Measurements from ENCODE around the gene PKHD1. TPM values are rescaled to one million over a fixed set of nuclear protein-coding genes. Genes with fewer than 3 reads are reported as not detected.

Gene PKHD1
- total RNA-seq, 4 donors from 2014 or later: 0.53 to 0.83 (median 0.60) TPM

GRCh38 chr6:52104979-52105378 is 17.6 kb upstream of the PKHD1 start:
- TF ChIP-seq POLR2A (IDR thresholded peaks at IDR 0.05) (no peak), CTCF (IDR thresholded peaks at IDR 0.05) (no peak)
- no peaks in the 10 kb centered on the region for H3K27me3 ChIP-seq
- no peaks in the 10 kb centered on the region for H3K9me3 ChIP-seq

GRCh38 chr6:52103623-52104022 is 16.2 kb upstream of the PKHD1 start:
- no peak overlapping the region for H3K4me3 ChIP-seq
- no peak overlapping the region for H3K27ac ChIP-seq
- TF ChIP-seq POLR2A (IDR thresholded peaks at IDR 0.05) (no peak), CTCF (IDR thresholded peaks at IDR 0.05) (no peak)
- H3K36me3 ChIP-seq: no peaks in the 10 kb centered on the region
- no peak for DNase-seq
- H3K9me3 ChIP-seq: no peaks in the 10 kb centered on the region
- no peaks in the 10 kb centered on the region for H3K27me3 ChIP-seq
- no peaks in the 10 kb centered on the region for H3K4me1 ChIP-seq

More at GRCh38 chr6:52104979-52105378, 17.6 kb upstream of the PKHD1 start:
- H3K4me3 ChIP-seq: no peak overlapping the region
- no peak for DNase-seq
- H3K4me1 ChIP-seq: no peaks in the 10 kb centered on the region
- H3K27ac ChIP-seq: no peak overlapping the region
- H3K36me3 ChIP-seq: no peaks in the 10 kb centered on the region

GRCh38 chr6:52102405-52102804 is 15.0 kb upstream of the PKHD1 start:
- TF ChIP-seq POLR2A (IDR thresholded peaks at IDR 0.05): no peak
- TF ChIP-seq CTCF (IDR thresholded peaks at IDR 0.05): no peak
- H3K27ac ChIP-seq: no peak overlapping the region
- no peaks in the 10 kb centered on the region for H3K4me1 ChIP-seq
- no peak overlapping the region for H3K4me3 ChIP-seq
- no peaks in the 10 kb centered on the region for H3K9me3 ChIP-seq
- H3K27me3 ChIP-seq: no peaks in the 10 kb centered on the region
- no peaks in the 10 kb centered on the region for H3K36me3 ChIP-seq
- no peak for DNase-seq

GRCh38 chr6:52098721-52099120 is 11.3 kb upstream of the PKHD1 start:
- no peak overlapping the region for H3K27ac ChIP-seq
- no peaks in the 10 kb centered on the region for H3K27me3 ChIP-seq
- no peaks in the 10 kb centered on the region for H3K4me1 ChIP-seq
- no peak for DNase-seq
- no peaks in the 10 kb centered on the region for H3K36me3 ChIP-seq
- no peaks in the 10 kb centered on the region for H3K9me3 ChIP-seq
- peak in 1 of 6 experiments; percentile 13 for TF ChIP-seq CTCF (IDR thresholded peaks at IDR 0.05)
- no peak for TF ChIP-seq POLR2A (IDR thresholded peaks at IDR 0.05)
- H3K4me3 ChIP-seq: no peak overlapping the region

GRCh38 chr6:52089758-52090348 is 2.4 kb upstream of the PKHD1 start:
- DNase-seq: no peak
- no peak overlapping the region for H3K4me3 ChIP-seq
- no peaks in the 10 kb centered on the region for H3K36me3 ChIP-seq
- H3K27me3 ChIP-seq: no peaks in the 10 kb centered on the region
- H3K27ac ChIP-seq: no peak overlapping the region
- TF ChIP-seq POLR2A (IDR thresholded peaks at IDR 0.05) (no peak), CTCF (IDR thresholded peaks at IDR 0.05) (no peak)
- peaks cover 0 to 3% (median 0%) of the 10 kb centered on the region in 4 donors for H3K4me1 ChIP-seq
- H3K9me3 ChIP-seq: no peaks in the 10 kb centered on the region

- Histone ChIP-seq H3K27me3 (no peaks in the 10 kb centered on the region), H3K9me3 (no peaks in the 10 kb centered on the region), H3K27ac (no peak overlapping the region), H3K36me3 (no peaks in the 10 kb centered on the region), H3K4me3 (no peak overlapping the region), H3K4me1 (peaks cover 0 to 3% (median 0%) of the 10 kb centered on the region in 4 donors)
- TF ChIP-seq POLR2A (IDR thresholded peaks at IDR 0.05): no peak
- no peak for TF ChIP-seq CTCF (IDR thresholded peaks at IDR 0.05)
- no peak for DNase-seq
These were observed 672 bp downstream of the PKHD1 start for GRCh38 chr6:52086741-52087140.
